HepG2 (cell line): ENCODE data around the gene PNKD. TPM values are rescaled to one million over a fixed set of nuclear protein-coding genes. Genes with fewer than 3 reads are reported as not detected.

ENCODE experiments used
- ESRRA ChIP-seq: sonication (generic); formaldehyde crosslinking; IDR thresholded peaks from 2 replicates; pipeline ENCODE4 v1.5.1; 2020; ENCODE audit warnings: mild to moderate bottlenecking, low read depth, missing genetic modification reagents
- ETV6 ChIP-seq: sonication (generic); formaldehyde crosslinking; conservative IDR thresholded peaks from 2 replicates; pipeline ENCODE4 v1.4.0; 2020; ENCODE audit warnings: missing genetic modification reagents
- GLI4 ChIP-seq: sonication (generic); formaldehyde crosslinking; IDR thresholded peaks from 2 replicates; pipeline ENCODE4 v1.5.1; 2020; ENCODE audit warnings: missing genetic modification reagents, mild to moderate bottlenecking, moderate library complexity, borderline replicate concordance
- HES4 ChIP-seq: sonication (generic); formaldehyde crosslinking; IDR thresholded peaks from 2 replicates; pipeline ENCODE4 v1.9.0; 2021; ENCODE audit warnings: mild to moderate bottlenecking, missing genetic modification reagents, borderline replicate concordance
- JDP2 ChIP-seq: sonication (generic); formaldehyde crosslinking; IDR thresholded peaks from 2 replicates; pipeline ENCODE4 v1.8.1; 2022; ENCODE audit warnings: missing genetic modification reagents, borderline replicate concordance
- KDM3A ChIP-seq: IDR thresholded peaks from 2 replicates; pipeline ENCODE4 v1.6.1; 2018; ENCODE audit warnings: low read depth, missing compliant biosample characterization
- MAFG ChIP-seq: sonication (generic); formaldehyde crosslinking; IDR thresholded peaks from 2 replicates; pipeline ENCODE4 v1.5.1; 2020; ENCODE audit warnings: mild to moderate bottlenecking, missing genetic modification reagents
- MAZ ChIP-seq, 2 experiments: sonication (generic) in 1 of 2; formaldehyde crosslinking in 1 of 2; IDR thresholded peaks; 2 replicates each; pipeline versions ENCODE4 v1.5.0 to v1.6.1; 2012 to 2020; ENCODE audit warnings: low read depth in 2 of 2, mild to moderate bottlenecking in 2 of 2, borderline replicate concordance in 1 of 2, improper control_type of control experiment in 1 of 2, low read length in 1 of 2, missing genetic modification reagents in 1 of 2, moderate library complexity in 1 of 2
- MIER2 ChIP-seq: IDR thresholded peaks from 2 replicates; pipeline ENCODE4 v1.6.1; 2016; ENCODE audit warnings: missing biosample characterization, missing genetic modification reagents
- MTA1 ChIP-seq: sonication (generic); formaldehyde crosslinking; IDR thresholded peaks from 2 replicates; pipeline ENCODE4 v1.4.0; 2020; ENCODE audit warnings: missing genetic modification reagents, mild to moderate bottlenecking, borderline replicate concordance
- PAF1 ChIP-seq: IDR thresholded peaks from 2 replicates; pipeline ENCODE4 v1.6.1; 2016; ENCODE audit warnings: missing genetic modification reagents, missing compliant biosample characterization
- RBM22 ChIP-seq: fragments of 200-400 bp; formaldehyde crosslinking; optimal IDR thresholded peaks from 2 replicates; pipeline ENCODE3; 2017; ENCODE audit warnings: mild to moderate bottlenecking, low read length, moderate library complexity
- SMARCE1 ChIP-seq: fragments of 450-650 bp; IDR thresholded peaks from 2 replicates; pipeline ENCODE4 v1.6.1; 2017; ENCODE audit warnings: borderline replicate concordance
- SP2 ChIP-seq: sonication (generic); formaldehyde crosslinking; IDR thresholded peaks from 2 replicates; pipeline ENCODE4 v1.5.1; 2020; ENCODE audit warnings: mild to moderate bottlenecking, missing genetic modification reagents
- ZFY ChIP-seq: sonication (generic); formaldehyde crosslinking; IDR thresholded peaks from 2 replicates; pipeline ENCODE4 v1.4.0; 2020; ENCODE audit warnings: missing genetic modification reagents
- ZNF160 ChIP-seq: sonication (generic); formaldehyde crosslinking; IDR thresholded peaks from 2 replicates; pipeline ENCODE4 v1.8.0; 2022; ENCODE audit warnings: mild to moderate bottlenecking, inconsistent platforms, missing genetic modification reagents
- ZNF317 ChIP-seq: sonication (generic); formaldehyde crosslinking; IDR thresholded peaks from 2 replicates; pipeline ENCODE4 v1.5.0; 2020; ENCODE audit warnings: mild to moderate bottlenecking, missing genetic modification reagents
- ZNF496 ChIP-seq: sonication (generic); formaldehyde crosslinking; IDR thresholded peaks from 2 replicates; pipeline ENCODE4 v1.8.1; 2023; ENCODE audit warnings: mild to moderate bottlenecking, moderate library complexity, missing genetic modification reagents; ENCODE audit not compliant: insufficient replicate concordance
- ZNF607 ChIP-seq: sonication (generic); formaldehyde crosslinking; IDR thresholded peaks from 2 replicates; pipeline ENCODE4 v1.5.1; 2020; ENCODE audit warnings: missing genetic modification reagents, mild to moderate bottlenecking, borderline replicate concordance
- ZNF709 ChIP-seq: sonication (generic); formaldehyde crosslinking; IDR thresholded peaks from 2 replicates; pipeline ENCODE4 v1.5.0; 2020; ENCODE audit warnings: mild to moderate bottlenecking, missing genetic modification reagents
- ZNF713 ChIP-seq: sonication (generic); formaldehyde crosslinking; IDR thresholded peaks from 2 replicates; pipeline ENCODE4 v1.4.0; 2020; ENCODE audit warnings: mild to moderate bottlenecking, missing genetic modification reagents
- polyA plus RNA-seq, 8 experiments: library from polyadenylated mRNA; depleted of rRNA in 3 of 8; stranded (reverse) in 7 of 8; unstranded in 1 of 8; fragments of >200 nt; fragmentation: Illumina TruSeq in 4 of 8; extraction: Trizol in 4 of 8; gene quantifications; 2 replicates each; pipeline versions ENCODE4 v1.2.1 to v1.2.3, GENCODE V29; 2011 to 2016; ENCODE audit warnings: low read depth in 4 of 8, missing spikeins in 1 of 8, mixed read lengths in 1 of 8; ENCODE audit not compliant: insufficient read depth in 1 of 8
- total RNA-seq, 5 experiments: library from RNA; depleted of rRNA; stranded (reverse); fragments of >200 nt; fragmentation: Illumina TruSeq; extraction: Trizol; gene quantifications; 2 replicates each; pipeline ENCODE4 v1.2.3, GENCODE V29; 2016; ENCODE audit warnings: low read depth in 1 of 5
- TF ChIP-seq, protein P1 (sequence below): sonication (generic); formaldehyde crosslinking; IDR thresholded peaks from 2 replicates; pipeline ENCODE4 v1.4.0; 2020; ENCODE audit warnings: mild to moderate bottlenecking, missing genetic modification reagents
- TF ChIP-seq, protein P2 (sequence below): sonication (generic); formaldehyde crosslinking; IDR thresholded peaks from 2 replicates; pipeline ENCODE4 v1.4.0; 2020; ENCODE audit warnings: missing genetic modification reagents
- TF ChIP-seq, protein P3 (sequence below): sonication (generic); formaldehyde crosslinking; IDR thresholded peaks from 2 replicates; pipeline ENCODE4 v1.4.0; 2020; ENCODE audit warnings: mild to moderate bottlenecking, missing genetic modification reagents
- TF ChIP-seq, protein P4 (sequence below): sonication (generic); formaldehyde crosslinking; conservative IDR thresholded peaks from 2 replicates; pipeline ENCODE4 v1.4.0; 2020; ENCODE audit warnings: missing genetic modification reagents

Gene PNKD
- total and polyA plus RNA-seq, 2 of the 13 experiments (the other 11 are each of a cell fraction or from before 2014, with no cell fraction given) = 55.9 to 80.4 TPM

DNA sequence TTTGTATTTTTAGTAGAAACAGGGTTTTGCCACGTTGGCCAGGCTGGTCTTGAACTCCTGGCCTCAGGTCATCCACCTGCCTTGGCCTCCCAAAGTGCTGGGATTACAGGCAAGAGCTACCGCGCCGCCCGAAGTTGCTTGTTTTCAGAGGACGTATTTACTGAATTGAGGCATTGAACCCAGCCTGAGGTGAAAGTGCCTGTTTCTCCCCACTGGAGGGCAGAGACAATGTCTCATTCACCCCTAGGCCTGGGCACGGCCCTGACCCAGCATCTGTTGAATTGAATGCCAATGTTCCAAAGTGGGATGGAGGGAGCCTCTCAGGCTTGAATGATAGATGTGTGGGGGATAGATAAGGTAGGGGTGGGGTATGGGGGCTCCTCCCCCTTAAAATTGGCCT, 26.5 kb downstream of the PNKD start (continued):
- TF ChIP-seq ZNF713 (CRISPR knock-in tag) (no peak), PAF1 (CRISPR knock-in tag) (no peak), ZNF607 (CRISPR knock-in tag) (no peak), MAZ (IDR thresholded peaks at IDR 0.05; ENCODE audit: borderline replicate concordance, low read depth, low read length) (no peak), MAZ (CRISPR knock-in tag; IDR thresholded peaks at IDR 0.05; ENCODE audit: low read depth) (peak; percentile 40; the same call in 1 of the 2 replicates), MAFG (CRISPR knock-in tag) (no peak), ZNF496 (CRISPR knock-in tag) (no peak), JDP2 (no peak), ZNF160 (no peak), ZNF317 (CRISPR knock-in tag) (no peak), HES4 (CRISPR knock-in tag) (no peak), ZNF709 (CRISPR knock-in tag) (no peak; the same call in 1 of the 2 replicates), MTA1 (CRISPR knock-in tag) (no peak), RBM22 (no peak), GLI4 (no peak), ZFY (CRISPR knock-in tag) (0 out of 2 replicates have a peak, but pooled peaks have one; percentile 30), MIER2 (no peak), ESRRA (no peak), SMARCE1 (no peak), SP2 (CRISPR knock-in tag) (no peak), KDM3A (CRISPR knock-in tag) (0 out of 2 replicates have a peak, but pooled peaks have one; percentile 61), ETV6 (CRISPR knock-in tag) (no peak; the same call in 1 of the 2 replicates)
- TF ChIP-seq, protein P1, sequence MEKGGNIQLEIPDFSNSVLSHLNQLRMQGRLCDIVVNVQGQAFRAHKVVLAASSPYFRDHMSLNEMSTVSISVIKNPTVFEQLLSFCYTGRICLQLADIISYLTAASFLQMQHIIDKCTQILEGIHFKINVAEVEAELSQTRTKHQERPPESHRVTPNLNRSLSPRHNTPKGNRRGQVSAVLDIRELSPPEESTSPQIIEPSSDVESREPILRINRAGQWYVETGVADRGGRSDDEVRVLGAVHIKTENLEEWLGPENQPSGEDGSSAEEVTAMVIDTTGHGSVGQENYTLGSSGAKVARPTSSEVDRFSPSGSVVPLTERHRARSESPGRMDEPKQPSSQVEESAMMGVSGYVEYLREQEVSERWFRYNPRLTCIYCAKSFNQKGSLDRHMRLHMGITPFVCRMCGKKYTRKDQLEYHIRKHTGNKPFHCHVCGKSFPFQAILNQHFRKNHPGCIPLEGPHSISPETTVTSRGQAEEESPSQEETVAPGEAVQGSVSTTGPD = no peak
- TF ChIP-seq, protein P2, sequence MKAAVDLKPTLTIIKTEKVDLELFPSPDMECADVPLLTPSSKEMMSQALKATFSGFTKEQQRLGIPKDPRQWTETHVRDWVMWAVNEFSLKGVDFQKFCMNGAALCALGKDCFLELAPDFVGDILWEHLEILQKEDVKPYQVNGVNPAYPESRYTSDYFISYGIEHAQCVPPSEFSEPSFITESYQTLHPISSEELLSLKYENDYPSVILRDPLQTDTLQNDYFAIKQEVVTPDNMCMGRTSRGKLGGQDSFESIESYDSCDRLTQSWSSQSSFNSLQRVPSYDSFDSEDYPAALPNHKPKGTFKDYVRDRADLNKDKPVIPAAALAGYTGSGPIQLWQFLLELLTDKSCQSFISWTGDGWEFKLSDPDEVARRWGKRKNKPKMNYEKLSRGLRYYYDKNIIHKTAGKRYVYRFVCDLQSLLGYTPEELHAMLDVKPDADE (CRISPR knock-in tag) = no peak
- TF ChIP-seq, protein P3, sequence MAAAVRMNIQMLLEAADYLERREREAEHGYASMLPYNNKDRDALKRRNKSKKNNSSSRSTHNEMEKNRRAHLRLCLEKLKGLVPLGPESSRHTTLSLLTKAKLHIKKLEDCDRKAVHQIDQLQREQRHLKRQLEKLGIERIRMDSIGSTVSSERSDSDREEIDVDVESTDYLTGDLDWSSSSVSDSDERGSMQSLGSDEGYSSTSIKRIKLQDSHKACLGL (CRISPR knock-in tag) = no peak
- TF ChIP-seq, protein P4, sequence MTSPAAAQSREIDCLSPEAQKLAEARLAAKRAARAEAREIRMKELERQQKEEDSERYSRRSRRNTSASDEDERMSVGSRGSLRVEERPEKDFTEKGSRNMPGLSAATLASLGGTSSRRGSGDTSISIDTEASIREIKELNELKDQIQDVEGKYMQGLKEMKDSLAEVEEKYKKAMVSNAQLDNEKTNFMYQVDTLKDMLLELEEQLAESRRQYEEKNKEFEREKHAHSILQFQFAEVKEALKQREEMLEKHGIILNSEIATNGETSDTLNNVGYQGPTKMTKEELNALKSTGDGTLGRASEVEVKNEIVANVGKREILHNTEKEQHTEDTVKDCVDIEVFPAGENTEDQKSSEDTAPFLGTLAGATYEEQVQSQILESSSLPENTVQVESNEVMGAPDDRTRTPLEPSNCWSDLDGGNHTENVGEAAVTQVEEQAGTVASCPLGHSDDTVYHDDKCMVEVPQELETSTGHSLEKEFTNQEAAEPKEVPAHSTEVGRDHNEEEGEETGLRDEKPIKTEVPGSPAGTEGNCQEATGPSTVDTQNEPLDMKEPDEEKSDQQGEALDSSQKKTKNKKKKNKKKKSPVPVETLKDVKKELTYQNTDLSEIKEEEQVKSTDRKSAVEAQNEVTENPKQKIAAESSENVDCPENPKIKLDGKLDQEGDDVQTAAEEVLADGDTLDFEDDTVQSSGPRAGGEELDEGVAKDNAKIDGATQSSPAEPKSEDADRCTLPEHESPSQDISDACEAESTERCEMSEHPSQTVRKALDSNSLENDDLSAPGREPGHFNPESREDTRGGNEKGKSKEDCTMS (CRISPR knock-in tag) = no peak
